ENCODE data around the gene FGF7.
"Not testable (repeated sequence)": the region's sequence is repeated elsewhere in the genome, so short reads cannot be mapped to it uniquely, and the experiment has no call there.

The FGF7 gene

GRCh38 chr15:49495993-49496753 lies 73.1 kb downstream of the FGF7 start:
- peak; percentile 25 for FAIRE-seq

- no peak for FAIRE-seq
Observed at GRCh38 chr15:49501586-49501985, 78.5 kb downstream of the FGF7 start.

GRCh38 chr15:49506341-49506740 lies 83.3 kb downstream of the FGF7 start:
- FAIRE-seq, result no peak

GRCh38 chr15:49507261-49507660 lies 84.2 kb downstream of the FGF7 start:
- FAIRE-seq, result no peak

GRCh38 chr15:49512739-49513138 lies 89.7 kb downstream of the FGF7 start:
- not testable (repeated sequence) for FAIRE-seq

GRCh38 chr15:49521802-49522201 lies 98.8 kb downstream of the FGF7 start:
- no peak for FAIRE-seq

GRCh38 chr15:49528289-49528688 lies 105.2 kb downstream of the FGF7 start:
- FAIRE-seq, result no peak

- FAIRE-seq, result no peak
Observed at GRCh38 chr15:49530092-49530491, 107.0 kb downstream of the FGF7 start.

Data from A204.1 (cell line).